Cerebellar cortex (tissue), 1 donor: ENCODE results near the gene CACNA1C.

Experiments
- DNase-seq: peaks from one replicate; pipeline ENCODE4 v3.0.0-alpha.2; 2015; ENCODE audit warnings: low spot score

Gene CACNA1C

GRCh38 chr12:2052826-2053678, at the start of gene CACNA1C:
Gene CACNA1C (plus strand): TSS chr12:2052987. CDS start chr12:2053563, 576 bp downstream.
- DNase-seq: peak; percentile 51

- DNase-seq: peak; percentile 64
Observed at GRCh38 chr12:2003676-2004112, 49.1 kb upstream of the CACNA1C start.

- DNase-seq: peak; percentile 97
Observed at GRCh38 chr12:2004113-2004929, 48.5 kb upstream of the CACNA1C start, which contains the start of gene DCP1B. Gene DCP1B (minus strand): TSS chr12:2004457. CDS start chr12:2004431, 26 bp downstream.

- DNase-seq: no peak
Observed at GRCh38 chr12:2008677-2009076, 44.1 kb upstream of the CACNA1C start.

GRCh38 chr12:2009623-2010022, 43.2 kb upstream of the CACNA1C start:
- no peak for DNase-seq

GRCh38 chr12:2011643-2012607, 40.9 kb upstream of the CACNA1C start:
- no peak for DNase-seq

GRCh38 chr12:2013086-2013485, 39.7 kb upstream of the CACNA1C start:
- DNase-seq: no peak

GRCh38 chr12:2013527-2014223, 39.1 kb upstream of the CACNA1C start:
- DNase-seq: peak; percentile 16

GRCh38 chr12:2014231-2014630, 38.6 kb upstream of the CACNA1C start:
- DNase-seq: no peak

- no peak for DNase-seq
Observed at GRCh38 chr12:2016862-2017545, 35.8 kb upstream of the CACNA1C start.

GRCh38 chr12:2017546-2018337, 35.0 kb upstream of the CACNA1C start:
- peak; percentile 63 for DNase-seq

- no peak for DNase-seq
Observed at GRCh38 chr12:2018391-2018790, 34.4 kb upstream of the CACNA1C start.

- DNase-seq: no peak
Observed at GRCh38 chr12:2019126-2019525, 33.7 kb upstream of the CACNA1C start.

- DNase-seq: no peak
Observed at GRCh38 chr12:2020511-2020910, 32.3 kb upstream of the CACNA1C start.

- no peak for DNase-seq
Observed at GRCh38 chr12:2023365-2023764, 29.4 kb upstream of the CACNA1C start.

- no peak for DNase-seq
Observed at GRCh38 chr12:2027351-2027750, 25.4 kb upstream of the CACNA1C start.

- DNase-seq: no peak
Observed at GRCh38 chr12:2029851-2030250, 22.9 kb upstream of the CACNA1C start.

GRCh38 chr12:2032506-2032905, 20.3 kb upstream of the CACNA1C start:
- DNase-seq: no peak

GRCh38 chr12:2034633-2035430, 18.0 kb upstream of the CACNA1C start:
- DNase-seq: peak; percentile 74
